Stimulated activated CD8-positive, alpha-beta memory T cell treated with anti-CD3 and anti-CD28 coated beads, Interleukin-7, amount 100 ng/mL, for 48 hours (primary cell): Measurements from ENCODE around the gene ASCC3.

ENCODE experiments used
- DNase-seq, 2 donors: peaks; one replicate each; pipeline ENCODE4 v3.0.0-alpha.2; 2020; ENCODE audit warnings: low read depth in 1 of 2; ENCODE audit errors: extremely low read depth in 1 of 2

ASCC3 gene, protein sequence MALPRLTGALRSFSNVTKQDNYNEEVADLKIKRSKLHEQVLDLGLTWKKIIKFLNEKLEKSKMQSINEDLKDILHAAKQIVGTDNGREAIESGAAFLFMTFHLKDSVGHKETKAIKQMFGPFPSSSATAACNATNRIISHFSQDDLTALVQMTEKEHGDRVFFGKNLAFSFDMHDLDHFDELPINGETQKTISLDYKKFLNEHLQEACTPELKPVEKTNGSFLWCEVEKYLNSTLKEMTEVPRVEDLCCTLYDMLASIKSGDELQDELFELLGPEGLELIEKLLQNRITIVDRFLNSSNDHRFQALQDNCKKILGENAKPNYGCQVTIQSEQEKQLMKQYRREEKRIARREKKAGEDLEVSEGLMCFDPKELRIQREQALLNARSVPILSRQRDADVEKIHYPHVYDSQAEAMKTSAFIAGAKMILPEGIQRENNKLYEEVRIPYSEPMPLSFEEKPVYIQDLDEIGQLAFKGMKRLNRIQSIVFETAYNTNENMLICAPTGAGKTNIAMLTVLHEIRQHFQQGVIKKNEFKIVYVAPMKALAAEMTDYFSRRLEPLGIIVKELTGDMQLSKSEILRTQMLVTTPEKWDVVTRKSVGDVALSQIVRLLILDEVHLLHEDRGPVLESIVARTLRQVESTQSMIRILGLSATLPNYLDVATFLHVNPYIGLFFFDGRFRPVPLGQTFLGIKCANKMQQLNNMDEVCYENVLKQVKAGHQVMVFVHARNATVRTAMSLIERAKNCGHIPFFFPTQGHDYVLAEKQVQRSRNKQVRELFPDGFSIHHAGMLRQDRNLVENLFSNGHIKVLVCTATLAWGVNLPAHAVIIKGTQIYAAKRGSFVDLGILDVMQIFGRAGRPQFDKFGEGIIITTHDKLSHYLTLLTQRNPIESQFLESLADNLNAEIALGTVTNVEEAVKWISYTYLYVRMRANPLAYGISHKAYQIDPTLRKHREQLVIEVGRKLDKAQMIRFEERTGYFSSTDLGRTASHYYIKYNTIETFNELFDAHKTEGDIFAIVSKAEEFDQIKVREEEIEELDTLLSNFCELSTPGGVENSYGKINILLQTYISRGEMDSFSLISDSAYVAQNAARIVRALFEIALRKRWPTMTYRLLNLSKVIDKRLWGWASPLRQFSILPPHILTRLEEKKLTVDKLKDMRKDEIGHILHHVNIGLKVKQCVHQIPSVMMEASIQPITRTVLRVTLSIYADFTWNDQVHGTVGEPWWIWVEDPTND (N-terminal part only)

GRCh38 chr6:100880853-100881706 lies at the start of gene ASCC3:
Gene ASCC3, minus strand, starts transcription at chr6:100881329. Its CDS starts 13,332 bp downstream, at chr6:100867997.
- DNase-seq, result peak; percentile 87 to 91

DNA sequence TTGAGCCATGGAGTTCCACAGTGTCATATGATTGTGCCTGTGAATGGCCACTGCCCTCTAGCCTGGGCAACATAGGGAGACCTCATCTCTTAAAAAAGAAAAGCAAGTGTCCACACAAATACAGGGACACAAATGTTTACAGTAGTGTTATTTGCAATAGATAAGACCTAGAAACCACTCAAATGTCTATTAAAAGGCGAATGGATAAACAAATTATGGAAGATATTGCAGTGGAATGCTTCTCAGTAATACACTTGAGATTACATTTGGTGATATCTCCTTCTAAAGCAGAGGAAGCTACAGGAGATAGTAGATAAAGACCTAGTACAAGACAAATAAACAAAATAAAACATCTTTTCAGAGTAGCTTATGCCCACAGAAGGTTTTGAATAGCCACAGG lies 44.6 kb upstream of the ASCC3 start:
- no peak for DNase-seq

DNA sequence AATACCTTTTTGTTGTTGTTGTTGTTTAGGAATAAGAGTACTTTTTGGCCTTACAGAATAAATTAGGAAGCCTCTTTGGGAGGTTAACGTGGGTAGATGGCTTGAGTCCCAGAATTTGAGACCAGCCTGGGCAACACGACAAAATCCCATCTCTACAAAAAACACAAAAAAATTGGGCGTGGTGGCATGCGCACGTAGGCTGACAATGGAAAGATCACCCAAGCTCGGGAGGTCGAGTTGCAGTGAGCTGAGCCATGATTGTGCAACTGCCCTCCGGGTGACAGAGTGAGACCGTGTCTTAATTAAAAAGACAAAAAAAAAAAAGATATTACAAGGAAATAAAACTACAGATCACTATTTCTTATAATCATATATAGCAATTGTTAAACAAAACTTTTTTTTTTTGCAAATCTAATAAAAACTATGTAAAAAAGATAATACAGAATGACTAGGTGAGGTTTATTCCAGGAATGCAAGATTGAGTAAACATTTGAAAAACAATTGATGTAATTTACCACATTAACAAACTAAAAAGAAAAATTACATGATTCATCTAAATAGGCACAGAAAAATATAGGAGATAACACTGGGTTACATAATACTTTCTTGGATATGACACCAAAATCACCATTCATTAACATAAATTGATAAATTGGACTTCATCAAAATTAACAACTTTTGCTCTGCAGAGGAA lies 43.6 kb upstream of the ASCC3 start:
- no peak for DNase-seq

DNA sequence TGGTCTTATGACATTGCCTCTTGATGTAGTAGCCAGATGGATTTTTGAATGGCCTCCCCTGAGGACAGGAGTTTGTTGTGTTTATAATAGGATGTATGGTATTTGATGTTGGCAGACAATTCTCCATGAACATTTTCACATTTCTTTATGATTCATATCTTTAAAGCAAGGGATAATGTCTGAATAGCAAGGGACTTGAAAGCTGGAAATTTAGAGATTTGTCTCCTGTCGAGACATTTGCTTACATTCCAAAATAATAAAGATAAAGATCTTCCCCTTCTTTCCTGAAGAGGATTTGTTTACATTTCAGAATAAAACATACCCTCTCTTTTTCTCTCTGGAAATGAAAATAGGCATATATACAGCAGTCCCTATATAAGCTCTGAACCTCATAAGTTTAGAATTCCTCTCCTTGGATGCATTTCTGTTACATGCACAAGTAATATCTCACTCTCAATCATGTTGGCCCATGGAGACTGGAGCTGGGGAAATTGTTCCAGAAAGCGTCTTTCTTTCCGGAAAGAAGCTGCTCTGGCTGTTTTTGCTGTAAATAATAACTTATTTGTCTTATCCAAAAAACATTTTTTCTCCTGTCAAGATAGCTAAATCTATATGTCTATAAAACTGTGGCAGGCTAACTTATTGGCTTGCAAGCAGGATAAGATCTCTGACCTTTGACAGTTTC lies 42.5 kb upstream of the ASCC3 start:
- DNase-seq, result no peak

DNA sequence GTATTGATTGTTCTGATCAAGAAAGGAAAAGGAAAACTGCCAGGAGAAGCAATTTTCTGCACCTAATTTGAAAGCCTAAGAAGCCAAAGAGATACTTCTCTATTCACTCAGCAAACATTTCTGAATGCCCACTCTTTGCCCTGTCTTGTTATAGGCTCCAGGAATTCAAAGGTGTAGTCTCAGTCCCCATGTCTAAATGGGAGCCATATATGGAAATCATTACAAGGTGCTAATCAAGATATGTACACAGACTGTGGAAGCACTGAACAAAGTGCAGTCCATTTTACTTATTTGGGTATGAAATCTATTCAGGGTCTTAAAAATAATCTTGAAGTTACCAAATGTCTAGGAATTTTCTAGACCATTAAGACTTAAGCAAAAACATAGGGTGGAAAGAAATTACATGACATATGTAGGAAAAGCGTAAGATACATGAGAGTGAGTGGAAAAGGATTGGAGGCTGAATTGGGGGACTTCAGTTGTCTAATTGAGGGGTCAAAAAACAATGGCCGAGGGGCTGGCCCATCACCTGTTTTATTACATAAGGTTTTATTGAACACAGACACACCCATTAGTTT lies 39.0 kb upstream of the ASCC3 start:
- no peak for DNase-seq

DNA sequence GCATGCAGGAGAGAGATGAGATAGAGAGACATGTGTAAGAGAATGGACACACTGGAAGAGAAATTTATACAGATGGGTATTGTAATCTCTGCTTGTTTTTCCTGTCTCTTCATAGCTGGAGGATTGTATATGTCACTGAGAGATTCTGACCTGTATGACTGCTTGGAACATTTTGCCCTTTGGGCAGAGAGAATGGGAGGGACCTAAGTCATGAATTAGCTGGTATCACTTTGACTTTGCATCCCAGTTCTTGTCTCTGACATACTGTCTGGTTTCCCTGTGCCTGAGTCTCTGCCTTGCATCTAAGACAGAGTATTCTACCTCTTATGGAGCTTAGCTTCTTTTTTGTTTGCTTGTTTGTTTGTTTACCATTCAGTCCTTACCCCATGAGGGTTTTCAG lies 37.0 kb upstream of the ASCC3 start:
- DNase-seq, result no peak

DNA sequence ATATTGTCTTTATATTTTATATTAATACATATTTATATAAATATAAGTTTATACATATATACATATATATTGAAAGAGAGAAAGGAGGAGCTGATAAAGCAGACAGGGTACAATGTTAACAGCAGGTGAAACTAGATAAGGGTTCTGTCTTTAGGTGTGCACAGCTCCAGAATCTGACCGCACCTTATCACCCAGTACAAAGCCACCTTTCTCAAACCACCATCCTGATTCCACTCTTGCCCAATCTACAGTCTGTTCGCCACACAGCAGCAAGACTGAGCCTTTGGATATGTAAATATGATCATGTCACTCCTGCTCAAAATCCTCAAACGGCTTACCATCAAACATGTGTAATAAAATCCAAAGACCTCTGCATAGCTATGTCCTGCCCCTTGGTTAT lies 34.7 kb upstream of the ASCC3 start:
- no peak for DNase-seq

DNA sequence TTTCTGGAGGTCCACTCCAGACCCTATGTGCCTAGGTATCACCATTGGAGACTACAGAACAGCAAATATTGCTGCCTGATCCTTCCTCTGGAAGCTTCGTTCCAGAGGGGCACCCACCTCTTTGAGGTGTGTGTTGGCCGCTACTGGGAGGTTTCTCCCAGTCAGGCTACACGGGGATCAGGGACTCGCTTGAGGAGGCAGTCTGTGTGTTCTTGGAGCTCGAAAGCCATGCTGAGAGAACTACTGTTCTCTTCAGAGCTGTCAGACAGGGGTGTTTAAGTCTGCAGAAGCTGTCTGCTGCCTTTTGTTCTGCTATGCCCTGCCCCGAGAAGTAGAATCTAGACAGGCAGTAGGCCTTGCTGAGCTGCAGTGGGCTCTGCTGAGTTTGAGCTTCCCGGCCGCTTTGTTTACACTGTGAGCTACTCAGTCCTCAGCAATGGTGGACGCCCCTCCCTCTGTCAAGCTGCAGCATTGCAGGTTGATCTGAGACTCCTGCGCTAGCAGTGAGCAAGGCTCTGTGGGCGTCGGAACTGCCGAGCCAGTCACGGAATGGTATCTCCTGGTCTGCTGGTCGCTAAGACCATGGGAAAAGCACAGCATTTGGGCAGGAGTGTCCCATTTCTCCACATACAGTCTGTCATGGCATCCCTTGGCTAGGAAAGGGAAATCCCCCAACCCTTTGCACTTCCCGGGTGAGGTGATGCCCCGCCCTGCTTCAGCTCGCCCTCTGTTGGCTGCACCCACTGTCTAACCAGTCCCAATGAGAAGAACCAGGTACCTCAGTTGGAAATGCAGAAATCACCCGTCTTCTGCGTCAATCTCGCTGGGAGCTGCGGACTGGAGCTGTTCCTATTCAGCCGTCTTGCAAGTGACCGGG lies 32.5 kb upstream of the ASCC3 start:
- no peak for DNase-seq

DNA sequence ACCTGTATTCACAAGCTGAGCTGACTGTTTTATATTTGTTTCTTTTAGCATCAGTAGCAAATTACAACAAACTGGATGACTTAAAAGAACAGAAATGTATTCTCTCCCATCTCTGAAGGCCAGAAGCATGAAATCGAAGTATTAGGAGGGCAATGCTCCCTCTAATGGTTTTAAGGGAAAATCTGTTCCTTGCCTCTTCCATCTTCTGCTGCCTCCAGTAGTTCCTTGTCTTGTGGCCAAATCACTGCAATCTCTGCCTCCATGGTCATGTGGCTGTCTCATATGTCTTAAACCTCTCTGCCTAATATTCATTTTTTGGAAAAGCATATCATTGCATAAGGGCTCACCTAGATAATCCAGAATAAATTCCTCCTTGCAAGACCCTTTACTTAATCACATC lies 25.2 kb upstream of the ASCC3 start:
- DNase-seq, result no peak

DNA sequence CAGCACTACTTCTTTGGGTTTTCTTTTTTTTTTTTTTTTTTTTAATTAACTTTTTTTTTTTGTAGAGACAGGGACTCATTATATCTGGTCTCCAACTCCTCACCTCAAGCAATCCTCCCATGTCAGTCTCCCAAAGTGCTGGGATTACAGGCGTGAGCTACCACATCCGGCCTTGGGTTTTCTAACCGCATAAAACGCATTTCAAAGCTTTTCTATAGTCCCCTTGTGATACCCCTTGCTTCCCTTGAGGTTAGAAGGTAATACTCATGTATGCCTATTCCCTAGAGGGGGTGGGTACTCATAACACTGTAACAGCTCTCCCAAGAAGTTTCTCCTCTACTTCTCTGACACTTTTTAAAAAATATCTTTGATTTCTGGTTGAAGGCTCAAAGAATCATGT lies 23.9 kb upstream of the ASCC3 start:
- DNase-seq, result no peak

- no peak for DNase-seq
Measured at GRCh38 chr6:100904316-100904715, 23.2 kb upstream of the ASCC3 start.

GRCh38 chr6:100901582-100901981 lies 20.5 kb upstream of the ASCC3 start:
- no peak for DNase-seq

DNA sequence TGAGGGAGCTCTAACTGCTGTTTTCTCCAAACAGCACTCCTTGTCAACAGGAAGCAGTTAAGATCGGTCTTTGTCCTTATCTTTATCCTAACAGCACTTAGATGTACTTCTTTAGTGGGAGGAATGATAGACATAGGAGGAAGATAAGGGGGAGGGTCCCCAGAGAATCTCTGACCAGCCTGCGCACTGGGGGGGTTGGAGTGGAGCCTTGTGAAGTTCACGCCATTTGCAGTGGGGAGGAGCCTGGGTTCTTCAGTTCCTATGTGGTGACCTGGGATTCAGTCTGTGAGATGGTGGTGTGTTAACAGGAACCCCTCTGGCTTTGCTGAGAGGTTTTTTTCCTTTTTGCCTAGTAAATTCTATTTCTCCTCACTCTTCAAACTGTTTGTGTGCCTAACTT lies 18.1 kb upstream of the ASCC3 start:
- no peak for DNase-seq

DNA sequence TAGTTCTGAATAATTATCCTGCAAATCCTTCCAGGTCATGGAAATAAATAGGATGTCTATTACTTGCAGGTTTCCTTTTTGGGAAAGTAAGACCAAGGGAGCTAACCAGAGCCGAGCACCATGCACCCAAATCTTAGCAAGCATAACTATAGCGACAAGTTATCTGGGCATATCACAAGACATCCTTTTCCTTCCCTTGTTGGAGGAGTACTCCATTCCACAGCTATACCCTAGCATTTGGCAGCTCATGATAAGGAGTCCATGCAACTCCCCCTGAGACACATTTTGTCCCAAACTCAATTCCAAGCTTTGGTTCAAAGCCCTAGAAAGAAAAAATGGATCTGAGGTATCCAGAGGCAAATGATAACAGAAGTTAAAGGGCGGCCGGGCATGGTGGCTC lies 16.5 kb upstream of the ASCC3 start:
- no peak for DNase-seq

- DNase-seq, result no peak
Measured at GRCh38 chr6:100893743-100894142, 12.6 kb upstream of the ASCC3 start.

- no peak for DNase-seq
Measured at GRCh38 chr6:100892693-100893092, 11.6 kb upstream of the ASCC3 start.

GRCh38 chr6:100892116-100892515 lies 11.0 kb upstream of the ASCC3 start:
- no peak for DNase-seq

- no peak for DNase-seq
Measured at GRCh38 chr6:100891079-100891478, 9.9 kb upstream of the ASCC3 start.
